GM19193 (cell line): ENCODE results near the gene TMEM18.

Experiments
- POLR2A ChIP-seq: IDR thresholded peaks from 4 replicates; pipeline ENCODE4 v1.6.1; 2011; ENCODE audit not compliant: insufficient read depth, insufficient read length; ENCODE audit errors: extremely low read depth

TMEM18 gene

DNA sequence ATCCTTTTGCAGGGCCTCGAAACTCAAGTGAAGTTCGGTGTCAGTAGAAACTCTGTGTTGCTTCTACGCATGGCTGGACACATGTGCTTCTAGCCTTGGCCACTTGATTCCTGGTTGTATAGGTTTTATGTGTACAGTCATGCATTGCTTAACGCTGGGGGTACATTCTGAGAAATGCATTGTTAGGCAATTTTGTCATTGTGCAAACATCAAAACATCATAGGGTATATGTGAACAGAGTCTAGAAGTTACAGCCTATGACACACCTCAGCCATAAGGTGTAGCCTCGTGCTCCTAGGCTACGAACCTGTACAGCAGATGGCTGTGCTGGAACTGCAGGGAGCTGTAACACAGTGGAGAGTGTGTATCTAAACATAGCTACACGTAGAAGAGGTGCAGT lies 39.4 kb downstream of the TMEM18 start:
- TF ChIP-seq POLR2A: no peak

DNA sequence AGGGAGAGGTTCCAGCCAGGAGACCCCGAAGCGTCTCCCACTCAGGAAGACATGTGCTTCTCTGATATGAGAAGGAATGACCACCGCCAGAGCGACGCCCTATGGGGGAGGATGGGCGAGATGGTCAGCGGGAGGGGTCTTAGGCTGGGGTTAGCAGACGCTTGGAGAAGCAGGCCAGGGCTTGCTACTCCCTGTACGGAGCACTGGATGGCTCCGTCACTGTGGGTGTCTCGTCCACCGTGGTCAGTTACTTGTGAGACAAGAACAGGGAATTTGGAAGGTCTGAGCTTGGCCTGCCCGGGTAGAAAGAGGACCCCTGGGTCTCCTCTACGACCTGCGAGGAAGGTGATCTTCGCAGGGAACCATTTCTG lies 39.8 kb downstream of the TMEM18 start:
- TF ChIP-seq POLR2A: no peak

DNA sequence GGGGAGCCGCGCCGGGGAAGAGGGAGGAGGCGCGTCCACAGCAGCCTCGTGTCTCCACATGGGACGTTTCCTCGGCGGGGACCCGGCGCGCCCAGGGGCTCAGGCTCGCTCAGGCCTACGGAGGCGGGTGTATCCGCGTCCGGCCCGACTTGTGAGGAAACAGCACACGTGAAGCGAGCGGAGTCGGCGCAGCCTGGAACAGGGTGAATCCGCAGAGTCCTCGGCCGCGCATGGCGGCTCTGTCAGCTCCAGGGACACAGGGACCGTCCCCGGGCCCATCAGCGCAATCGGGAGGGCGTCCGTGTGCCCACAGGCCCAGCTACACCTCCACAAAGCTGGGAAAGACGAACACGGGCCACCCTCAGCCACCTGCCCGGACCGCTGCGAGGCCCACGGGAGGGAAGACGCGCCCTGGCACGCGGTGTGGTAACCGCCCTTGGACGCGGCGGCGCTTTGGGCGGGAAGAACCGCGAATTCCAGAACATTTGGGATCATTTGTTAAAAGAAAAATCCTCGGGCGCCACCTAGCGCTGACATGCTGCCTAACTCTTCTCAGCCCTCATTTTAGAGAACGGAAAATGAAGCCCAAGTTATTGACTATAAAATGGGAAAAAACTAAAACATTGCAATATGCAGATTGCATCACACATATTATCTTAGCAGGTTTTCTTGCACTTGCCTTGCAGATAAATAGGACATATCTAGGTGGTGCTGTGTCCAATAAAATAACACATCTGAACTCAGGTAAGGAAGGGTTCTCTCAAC lies 40.4 kb downstream of the TMEM18 start:
- TF ChIP-seq POLR2A: no peak

DNA sequence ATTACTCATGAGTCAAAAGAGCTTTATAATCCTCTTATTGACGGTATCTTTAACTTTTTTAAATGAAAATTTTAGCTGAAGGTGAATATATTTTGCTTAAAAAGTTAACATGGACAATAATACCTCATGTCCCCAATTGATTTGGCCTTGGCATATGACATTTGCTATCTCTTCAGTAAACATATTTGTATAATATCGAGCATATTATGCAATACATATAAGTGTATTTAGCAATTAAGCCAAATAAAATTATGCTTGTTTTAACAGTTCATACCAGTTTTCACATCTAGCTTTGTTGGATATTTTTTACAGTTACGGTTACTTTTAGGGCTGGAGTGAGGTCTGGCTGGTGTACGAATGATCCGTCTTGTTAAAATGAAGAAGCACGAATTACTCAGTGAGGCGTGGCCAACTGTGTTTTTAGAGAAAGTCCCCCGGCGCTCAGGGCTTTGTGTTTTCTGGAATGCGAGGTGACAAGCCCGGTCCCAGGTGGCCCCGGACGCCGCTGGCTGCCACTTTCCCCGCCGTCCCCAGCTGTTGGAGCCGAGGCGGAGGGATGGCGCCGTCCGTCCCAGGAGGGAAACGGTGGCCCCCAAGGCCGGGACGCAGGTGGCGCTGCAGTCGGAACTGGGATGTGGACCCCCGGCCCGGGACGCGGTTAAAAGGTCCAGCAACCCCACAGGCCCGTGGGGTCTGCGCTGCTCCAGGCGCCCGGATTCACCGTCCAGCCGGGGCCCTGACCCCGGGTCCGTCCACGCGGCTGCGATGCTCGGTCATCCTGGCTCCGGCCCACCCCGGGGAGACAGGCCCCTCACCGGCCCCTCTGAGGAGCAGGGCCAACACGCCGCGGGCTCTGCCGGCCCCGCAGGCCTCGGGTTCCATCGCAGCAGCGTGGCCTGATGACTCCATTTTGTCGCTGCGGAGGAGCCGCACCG lies 41.3 kb downstream of the TMEM18 start:
- TF ChIP-seq POLR2A: no peak

DNA sequence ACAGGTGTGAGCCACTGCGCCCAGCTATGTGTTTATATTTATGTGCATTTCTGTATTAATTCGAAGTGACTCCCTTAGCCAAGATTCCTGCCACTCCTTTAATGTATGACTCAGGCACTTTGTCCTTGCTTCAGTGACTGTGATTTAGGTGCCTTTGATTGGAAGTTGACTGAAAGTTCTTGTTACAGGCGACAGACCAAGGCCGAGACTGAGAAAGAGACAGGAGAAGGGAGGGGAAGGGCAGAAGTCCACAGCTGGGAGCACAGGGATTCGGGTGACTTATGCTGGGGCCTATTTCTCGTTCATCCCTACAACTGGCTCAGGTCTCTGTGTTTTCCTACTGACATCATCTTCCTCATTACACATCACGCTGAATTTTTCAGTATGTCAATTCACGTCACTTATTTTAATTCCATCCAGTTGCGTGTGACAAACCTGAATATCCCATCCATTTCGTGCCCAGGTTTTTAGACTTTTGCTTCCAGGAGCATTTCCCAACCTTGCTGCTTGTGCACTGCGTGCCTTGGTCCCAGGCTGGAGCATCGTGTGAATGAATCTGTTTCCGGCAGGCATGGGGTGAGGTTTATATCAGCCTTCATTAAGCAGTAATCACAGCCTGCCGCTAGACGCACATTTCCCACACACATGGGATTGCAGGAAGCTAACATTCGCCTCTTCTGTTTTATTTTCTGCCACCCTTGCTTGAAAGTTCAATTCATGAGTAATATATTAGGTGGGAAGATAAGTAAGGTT lies 42.4 kb downstream of the TMEM18 start:
- TF ChIP-seq POLR2A: no peak

DNA sequence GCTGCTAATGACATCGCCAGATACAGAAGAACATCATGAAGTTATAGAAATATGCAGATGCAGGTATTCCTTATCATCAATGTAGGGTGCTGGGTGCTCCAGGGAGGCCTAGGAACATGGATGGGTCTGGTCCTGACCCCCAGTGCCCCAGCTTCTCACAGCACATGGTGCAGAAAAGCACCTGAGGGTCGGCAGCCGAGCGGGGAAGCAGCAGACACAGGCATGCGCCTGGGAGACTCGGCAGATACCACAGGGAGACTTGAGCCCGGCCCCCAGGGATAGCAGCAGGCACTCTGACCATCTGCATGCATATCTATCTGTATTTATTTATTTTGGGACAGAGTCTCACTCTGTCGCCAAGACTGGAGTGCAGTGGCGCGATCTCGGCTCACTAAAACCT lies 43.2 kb downstream of the TMEM18 start:
- no peak for TF ChIP-seq POLR2A

DNA sequence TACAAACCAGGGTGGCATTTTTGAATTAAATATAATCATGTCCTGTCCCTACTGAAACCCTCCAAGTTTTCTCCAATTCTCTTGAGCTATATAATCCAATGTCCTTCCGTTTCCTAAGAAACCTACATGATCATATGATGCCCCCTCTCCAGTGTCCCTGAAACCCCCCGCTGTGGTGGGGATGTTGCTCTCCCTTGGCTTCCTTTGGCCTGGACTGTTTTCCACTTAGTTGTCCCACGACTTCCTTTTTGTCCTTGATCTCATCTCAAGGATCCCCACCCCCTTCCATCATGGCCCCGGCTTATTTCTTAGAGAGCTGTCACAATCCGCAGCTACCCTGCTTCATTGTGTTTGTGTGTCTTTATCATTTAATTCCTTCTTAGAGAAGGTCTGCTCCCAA lies 43.8 kb downstream of the TMEM18 start:
- no peak for TF ChIP-seq POLR2A

DNA sequence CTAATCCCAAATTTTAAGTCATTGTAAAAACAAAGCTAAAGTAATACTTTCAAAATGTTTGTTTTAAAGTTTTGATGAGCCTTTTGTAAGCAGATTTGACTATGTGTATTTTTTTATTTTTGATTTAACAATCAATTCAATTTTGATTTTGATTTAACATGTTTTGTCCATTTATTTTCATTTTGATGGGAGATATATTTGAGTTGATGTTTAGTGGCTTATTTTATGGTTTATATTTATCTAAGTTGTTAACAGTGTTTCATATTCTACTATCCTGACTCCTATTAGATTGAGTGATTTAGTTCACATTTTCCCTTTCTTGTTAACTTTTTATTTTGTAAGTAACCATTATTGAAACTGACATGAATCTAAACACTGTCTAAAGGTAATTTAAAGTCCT lies 44.7 kb downstream of the TMEM18 start:
- TF ChIP-seq POLR2A: no peak

DNA sequence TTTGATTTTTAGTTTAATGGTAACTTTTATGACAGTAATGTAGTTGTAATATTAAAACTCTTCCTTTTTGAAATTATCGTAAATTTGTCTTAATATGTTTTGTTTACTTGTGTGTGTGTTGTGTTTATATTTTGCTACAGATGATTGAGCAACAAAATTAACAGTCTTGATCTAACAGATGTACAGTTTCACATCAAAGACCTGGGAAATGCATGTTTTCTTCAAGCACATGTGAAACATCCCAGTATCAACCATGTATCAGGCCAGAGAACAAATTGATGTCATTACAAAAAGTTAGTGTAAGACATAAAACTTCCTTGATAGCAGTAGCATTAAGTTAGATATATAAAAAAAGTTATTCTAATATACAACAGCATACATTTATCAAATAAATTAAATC lies 45.5 kb downstream of the TMEM18 start:
- no peak for TF ChIP-seq POLR2A

DNA sequence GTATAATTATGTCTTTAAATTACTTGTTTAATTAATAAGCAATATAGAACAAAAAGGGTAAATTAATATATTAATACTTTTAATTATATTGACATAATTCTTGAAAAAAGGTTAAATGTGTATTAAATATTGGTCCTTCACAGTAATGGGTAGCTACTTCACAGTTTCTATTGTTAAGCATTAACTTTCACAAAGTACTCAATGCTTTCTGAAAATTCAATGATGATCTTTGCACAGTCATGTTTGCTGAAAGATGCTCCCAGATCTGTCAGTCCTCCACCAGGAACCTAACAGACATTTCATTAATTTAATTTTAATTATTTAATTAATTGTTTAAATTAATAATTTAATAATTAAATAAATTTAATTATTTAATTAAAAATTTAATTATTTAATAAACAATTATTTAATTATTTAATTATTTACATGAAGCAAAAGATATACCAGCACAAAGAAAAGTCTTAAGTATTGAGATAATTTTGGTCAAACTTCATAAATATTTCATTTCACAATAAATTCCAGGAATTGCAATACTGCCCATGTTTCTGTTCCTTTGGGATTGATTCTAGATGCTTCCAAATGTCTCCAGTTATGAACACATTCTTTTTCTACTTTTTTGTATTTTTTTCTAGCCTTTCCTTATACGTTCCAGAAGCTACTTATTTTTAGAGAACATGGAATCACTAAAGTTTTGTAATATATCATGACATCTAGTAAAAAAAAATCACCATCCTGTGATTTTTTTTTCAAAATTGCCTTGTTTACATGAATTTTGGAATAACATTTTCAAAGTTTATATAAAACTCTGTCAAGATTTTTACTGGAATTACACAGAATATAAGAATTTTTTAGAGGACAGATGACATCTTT lies 46.5 kb downstream of the TMEM18 start:
- no peak for TF ChIP-seq POLR2A

DNA sequence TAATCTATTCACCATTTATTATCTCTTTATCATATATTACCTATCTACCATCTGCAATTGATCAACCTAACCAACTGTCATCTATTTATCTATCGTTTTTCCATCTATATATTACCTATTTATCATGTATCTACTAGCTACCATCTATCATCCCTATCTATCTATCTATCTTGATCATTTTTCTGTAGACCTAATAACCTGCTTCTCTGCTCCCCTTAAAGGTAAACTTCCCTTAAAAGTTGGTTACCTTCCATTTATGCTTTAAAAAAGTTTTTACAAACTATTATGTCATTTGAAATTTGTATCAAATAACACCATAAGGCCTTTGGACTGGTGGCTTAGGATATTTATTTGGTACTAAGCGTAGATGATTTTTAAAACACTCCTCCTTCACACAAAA lies 47.2 kb downstream of the TMEM18 start:
- TF ChIP-seq POLR2A: no peak

DNA sequence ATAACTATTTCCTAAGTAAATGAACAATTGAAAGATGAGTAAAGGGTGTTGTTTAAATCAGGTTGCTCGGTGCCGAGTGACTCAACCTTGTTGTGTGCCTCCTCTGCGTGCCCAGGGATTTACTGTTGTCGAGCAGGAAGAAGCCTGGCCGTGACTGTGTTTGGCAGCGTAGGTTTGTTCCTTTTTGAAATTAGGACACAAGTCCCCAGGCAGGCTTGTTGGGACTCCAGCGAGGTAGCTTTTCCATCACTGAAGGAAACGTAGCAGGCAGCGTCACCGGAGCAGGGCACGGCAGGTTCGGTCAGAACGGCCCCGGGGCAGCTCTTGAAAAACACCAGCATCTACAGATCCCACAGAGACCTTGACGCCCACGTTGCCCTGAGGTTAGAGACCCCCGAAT lies 48.6 kb downstream of the TMEM18 start:
- TF ChIP-seq POLR2A: no peak

DNA sequence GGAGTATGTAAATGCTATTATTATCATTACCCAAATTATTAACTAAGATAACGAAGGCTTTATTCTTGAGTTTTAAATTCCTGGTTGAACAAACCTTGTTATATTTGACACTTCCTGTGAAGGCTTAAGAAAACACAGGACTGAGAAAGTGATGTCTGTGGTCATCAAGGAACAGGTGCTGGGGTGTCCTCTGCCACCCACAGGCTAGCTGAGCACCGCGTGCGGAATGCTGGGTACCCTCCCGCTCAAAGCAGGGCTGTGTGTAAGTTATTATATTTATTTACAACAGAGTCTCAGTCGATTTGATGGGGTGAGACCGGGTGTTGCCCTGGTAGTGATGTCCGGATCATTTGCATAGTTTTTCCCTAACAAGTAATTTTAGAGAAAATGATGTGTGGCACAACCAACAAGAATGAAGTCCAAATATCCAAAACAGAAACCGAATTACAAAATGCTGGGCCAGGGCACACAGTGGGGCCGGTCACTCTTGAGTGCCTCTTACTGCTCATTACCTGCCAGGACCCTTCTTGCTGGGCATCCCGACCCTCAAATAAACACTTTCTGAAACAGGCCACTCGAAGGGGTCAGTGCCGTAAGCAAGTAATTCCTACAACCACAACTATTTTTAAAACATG lies 49.2 kb downstream of the TMEM18 start:
- no peak for TF ChIP-seq POLR2A

DNA sequence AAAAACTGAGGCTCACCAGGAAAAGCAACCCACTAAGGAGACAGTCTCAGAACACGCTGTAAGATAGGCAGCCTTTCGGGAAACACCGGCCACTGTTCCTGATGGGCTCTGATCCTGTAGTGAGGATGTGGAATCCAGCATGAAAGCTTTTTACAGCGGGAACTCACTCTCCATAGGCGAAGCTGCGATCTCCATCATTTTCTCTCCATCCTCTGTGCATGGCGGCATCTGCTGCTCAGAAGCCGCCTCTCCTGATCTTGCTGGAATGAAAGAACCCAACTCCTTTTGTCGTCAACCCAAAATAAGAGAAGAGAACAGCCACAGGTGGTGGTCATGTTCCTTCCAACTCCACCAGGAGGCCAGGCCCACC lies 49.9 kb downstream of the TMEM18 start:
- no peak for TF ChIP-seq POLR2A

DNA sequence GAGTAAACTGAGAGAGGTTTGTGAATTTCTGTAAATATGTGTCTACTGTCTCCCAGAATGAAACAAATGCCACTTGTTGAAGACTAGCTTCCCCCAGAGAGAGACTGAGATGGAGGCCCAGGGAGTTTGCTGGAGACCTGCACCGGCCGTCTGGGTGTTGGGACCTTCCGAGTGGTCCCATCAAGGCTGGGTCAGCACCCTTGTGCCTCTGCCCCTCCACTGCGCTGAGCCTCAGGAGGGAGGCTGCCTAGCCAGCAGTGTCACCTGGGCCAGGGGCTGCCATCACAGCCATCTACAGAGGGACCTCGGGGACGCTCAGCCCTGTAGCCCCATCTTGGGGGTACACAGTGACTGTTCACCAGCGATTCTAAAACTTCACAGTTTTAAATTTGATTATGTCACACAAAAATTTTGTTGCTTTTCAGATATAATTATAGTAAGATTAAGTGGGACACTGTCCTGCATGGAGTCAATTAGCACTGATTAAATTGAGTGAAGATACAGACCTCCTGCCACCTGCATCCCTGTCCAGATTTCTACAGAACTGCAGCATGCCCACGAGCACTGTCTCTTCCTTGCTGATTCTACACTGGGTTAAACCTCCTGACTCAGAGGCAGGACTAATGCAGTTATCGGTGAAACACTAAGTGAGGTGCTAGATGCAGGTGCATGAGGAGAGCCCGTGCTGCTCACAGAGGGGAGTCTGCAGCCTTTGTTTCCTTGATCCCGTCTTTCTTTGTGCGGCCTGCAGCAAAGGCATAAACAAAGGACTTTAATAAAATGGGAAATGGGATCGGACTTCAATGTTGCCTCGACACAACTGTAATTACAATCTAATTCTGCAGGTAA lies 50.5 kb downstream of the TMEM18 start:
- no peak for TF ChIP-seq POLR2A
